ENCODE results near the gene PCDHGA4. TPM values are rescaled to one million over a fixed set of nuclear protein-coding genes. Genes with fewer than 3 reads are reported as not detected.

The PCDHGA4 gene
- total and polyA plus RNA-seq, 7 donors, result 0.47 to 11.3 (median 5.6) TPM; not detected in 2

GRCh38 chr5:141351591-141351990 lies 3.2 kb upstream of the PCDHGA4 start:
- Histone ChIP-seq H3K36me3 (no peaks in the 10 kb centered on the region), H3K4me3 (no peak overlapping the region), H3K4me1 (no peaks in the 10 kb centered on the region), H3K27me3 (peaks cover 0 to 42% (median 0%) of the 10 kb centered on the region in 3 donors), H3K9me3 (peaks cover 19 to 72% (median 50%) of the 10 kb centered on the region in 4 donors), H3K27ac (no peak overlapping the region)
- DNase-seq, result no peak
- intact Hi-C loops (cut with DNase I), result no loop called here
- 43 to 73% methylated on average over 32 to 36 of the region's 36 CpGs for WGBS, 2 donors
- TF ChIP-seq EP300 (IDR thresholded peaks at IDR 0.05), result no peak
- TF ChIP-seq POLR2A (IDR thresholded peaks at IDR 0.05), result no peak
- TF ChIP-seq POLR2AphosphoS5 (IDR thresholded peaks at IDR 0.05), result no peak
- TF ChIP-seq CTCF (IDR thresholded peaks at IDR 0.05), result no peak

GRCh38 chr5:141355641-141356040 lies 820 bp downstream of the PCDHGA4 start:
- DNase-seq, result no peak
- Histone ChIP-seq H3K36me3 (no peaks in the 10 kb centered on the region), H3K9me3 (peaks cover 37 to 84% (median 63%) of the 10 kb centered on the region in 4 donors), H3K4me3 (peak overlapping the region in 2 of 4 donors; percentile 31 to 42), H3K27me3 (peaks cover 0 to 25% (median 0%) of the 10 kb centered on the region in 3 donors), H3K27ac (no peak overlapping the region), H3K4me1 (no peaks in the 10 kb centered on the region)
- intact Hi-C loops (cut with DNase I), result no loop called here
- TF ChIP-seq POLR2AphosphoS5 (IDR thresholded peaks at IDR 0.05) (no peak), POLR2A (IDR thresholded peaks at IDR 0.05) (no peak), EP300 (IDR thresholded peaks at IDR 0.05) (no peak), CTCF (IDR thresholded peaks at IDR 0.05) (no peak)
- WGBS, 2 donors, result 54 to 78% methylated on average over 24 of the region's 24 CpGs

- Histone ChIP-seq H3K4me3 (no peak overlapping the region), H3K9me3 (peaks cover 41 to 84% (median 63%) of the 10 kb centered on the region in 4 donors), H3K27me3 (peaks cover 0 to 20% (median 0%) of the 10 kb centered on the region in 3 donors), H3K27ac (no peak overlapping the region), H3K36me3 (no peaks in the 10 kb centered on the region), H3K4me1 (no peaks in the 10 kb centered on the region)
- TF ChIP-seq CTCF (IDR thresholded peaks at IDR 0.05) (no peak), POLR2AphosphoS5 (IDR thresholded peaks at IDR 0.05) (no peak), EP300 (IDR thresholded peaks at IDR 0.05) (no peak), POLR2A (IDR thresholded peaks at IDR 0.05) (no peak)
- intact Hi-C loops (cut with DNase I), result no loop called here
- no peak for DNase-seq
- WGBS, 2 donors, result 72 to 73% methylated on average over 5 of the region's 5 CpGs
These were observed 1.3 kb downstream of the PCDHGA4 start for GRCh38 chr5:141356133-141356532.

- no peaks in the 10 kb centered on the region for H3K36me3 ChIP-seq
- H3K9me3 ChIP-seq, result peaks cover 37 to 84% (median 62%) of the 10 kb centered on the region in 4 donors
- H3K27ac ChIP-seq, result no peak overlapping the region
- TF ChIP-seq POLR2AphosphoS5 (IDR thresholded peaks at IDR 0.05), result no peak
- TF ChIP-seq CTCF (IDR thresholded peaks at IDR 0.05), result no peak
- no peak for TF ChIP-seq POLR2A (IDR thresholded peaks at IDR 0.05)
- H3K4me1 ChIP-seq, result no peaks in the 10 kb centered on the region
- 55 to 69% methylated on average over 19 of the region's 19 CpGs for WGBS, 2 donors
- no peak for DNase-seq
- intact Hi-C loops (cut with DNase I), result no loop called here
- no peak overlapping the region for H3K4me3 ChIP-seq
- H3K27me3 ChIP-seq, result peaks cover 0 to 13% (median 0%) of the 10 kb centered on the region in 3 donors
These were observed 2.1 kb downstream of the PCDHGA4 start for GRCh38 chr5:141356950-141357349.
